Choroid plexus epithelial cell (primary cell): Measurements from ENCODE around the gene SLC35F2.
"Not testable (repeated sequence)": the region's sequence is repeated elsewhere in the genome, so short reads cannot be mapped to it uniquely, and the experiment has no call there.

Experiments used
- DNase-seq: peaks from one replicate; pipeline ENCODE4 v3.0.0-alpha.2; 2010; ENCODE audit warnings: low read depth
- H3K4me3 ChIP-seq: 2 replicates; pipeline ENCODE4 v1.5.1; 2011; ENCODE audit warnings: low read depth, mild to moderate bottlenecking, control low read depth, low read length, moderate library complexity
- TF ChIP-seq, protein P1 (sequence below): conservative IDR thresholded peaks from 2 replicates; pipeline ENCODE4 v1.5.1; 2011; ENCODE audit warnings: low read depth, mild to moderate bottlenecking, control low read depth, inconsistent platforms, low read length, moderate library complexity

The SLC35F2 gene

GRCh38 chr11:107836851-107837250 lies 21.7 kb downstream of the SLC35F2 start:
- H3K4me3 ChIP-seq, result no peak overlapping the region
- DNase-seq, result no peak
- TF ChIP-seq, protein P1, sequence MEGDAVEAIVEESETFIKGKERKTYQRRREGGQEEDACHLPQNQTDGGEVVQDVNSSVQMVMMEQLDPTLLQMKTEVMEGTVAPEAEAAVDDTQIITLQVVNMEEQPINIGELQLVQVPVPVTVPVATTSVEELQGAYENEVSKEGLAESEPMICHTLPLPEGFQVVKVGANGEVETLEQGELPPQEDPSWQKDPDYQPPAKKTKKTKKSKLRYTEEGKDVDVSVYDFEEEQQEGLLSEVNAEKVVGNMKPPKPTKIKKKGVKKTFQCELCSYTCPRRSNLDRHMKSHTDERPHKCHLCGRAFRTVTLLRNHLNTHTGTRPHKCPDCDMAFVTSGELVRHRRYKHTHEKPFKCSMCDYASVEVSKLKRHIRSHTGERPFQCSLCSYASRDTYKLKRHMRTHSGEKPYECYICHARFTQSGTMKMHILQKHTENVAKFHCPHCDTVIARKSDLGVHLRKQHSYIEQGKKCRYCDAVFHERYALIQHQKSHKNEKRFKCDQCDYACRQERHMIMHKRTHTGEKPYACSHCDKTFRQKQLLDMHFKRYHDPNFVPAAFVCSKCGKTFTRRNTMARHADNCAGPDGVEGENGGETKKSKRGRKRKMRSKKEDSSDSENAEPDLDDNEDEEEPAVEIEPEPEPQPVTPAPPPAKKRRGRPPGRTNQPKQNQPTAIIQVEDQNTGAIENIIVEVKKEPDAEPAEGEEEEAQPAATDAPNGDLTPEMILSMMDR, result no peak

- no peak for DNase-seq
- TF ChIP-seq, protein P1, result no peak
Measured at GRCh38 chr11:107834995-107835394, 23.6 kb downstream of the SLC35F2 start.

DNA sequence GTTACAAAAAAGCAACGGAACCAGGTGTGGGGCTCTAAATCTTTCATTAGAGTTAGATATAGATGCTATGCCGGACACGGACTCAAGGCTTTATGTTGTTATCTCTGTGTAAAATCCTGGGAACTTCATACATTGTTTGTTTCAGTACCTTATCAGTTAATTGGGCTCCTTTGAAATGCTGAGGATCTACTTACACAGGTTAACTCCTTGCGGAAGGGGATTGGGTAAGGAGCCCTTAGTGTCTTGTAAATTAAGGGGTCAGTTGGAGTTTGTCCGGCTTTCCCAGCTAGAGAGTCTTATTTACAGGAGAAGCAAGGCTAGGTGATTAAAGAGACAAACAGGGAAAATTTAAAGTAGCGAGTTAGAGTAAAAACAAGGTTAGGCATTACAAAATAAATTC lies 24.7 kb downstream of the SLC35F2 start:
- DNase-seq, H3K4me3 ChIP-seq: not testable (repeated sequence)

More at GRCh38 chr11:107834995-107835394, 23.6 kb downstream of the SLC35F2 start:
- H3K4me3 ChIP-seq, result no peak overlapping the region

DNA sequence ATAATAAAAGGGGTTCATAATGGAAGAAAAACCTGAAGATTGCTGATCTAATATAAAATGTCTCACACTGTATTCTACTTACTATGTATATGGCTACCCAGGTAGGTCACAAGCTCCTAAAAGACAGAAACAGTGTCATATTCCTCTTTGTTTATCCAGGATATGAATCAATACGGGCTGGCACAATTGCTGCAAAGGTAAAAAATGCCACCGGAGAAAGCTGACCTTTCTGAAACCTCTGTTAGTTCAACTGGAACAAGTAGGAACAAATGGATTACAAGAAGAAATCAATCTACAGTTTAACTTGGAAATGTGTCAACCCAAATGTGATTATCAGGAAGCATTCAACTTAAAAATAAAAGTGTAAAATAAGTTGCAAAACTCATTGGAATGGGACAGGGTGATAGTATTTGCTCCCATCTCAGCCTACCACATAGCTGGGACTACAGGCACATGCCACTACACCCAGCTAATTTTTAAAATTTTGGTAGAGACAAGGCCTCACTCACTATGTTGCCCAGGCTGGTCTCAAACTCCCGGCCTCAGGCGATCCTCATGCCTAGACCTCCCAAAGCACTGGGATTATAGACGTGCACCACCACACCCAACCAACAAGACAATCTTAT lies 27.6 kb downstream of the SLC35F2 start:
- TF ChIP-seq, protein P1, result no peak
- no peak for DNase-seq
- no peak overlapping the region for H3K4me3 ChIP-seq

GRCh38 chr11:107827041-107827440 lies 31.5 kb downstream of the SLC35F2 start:
- H3K4me3 ChIP-seq, result no peak overlapping the region
- TF ChIP-seq, protein P1, result no peak
- DNase-seq, result no peak

GRCh38 chr11:107825875-107826274 lies 32.7 kb downstream of the SLC35F2 start:
- TF ChIP-seq, protein P1, result no peak
- no peak overlapping the region for H3K4me3 ChIP-seq
- DNase-seq, result no peak

DNA sequence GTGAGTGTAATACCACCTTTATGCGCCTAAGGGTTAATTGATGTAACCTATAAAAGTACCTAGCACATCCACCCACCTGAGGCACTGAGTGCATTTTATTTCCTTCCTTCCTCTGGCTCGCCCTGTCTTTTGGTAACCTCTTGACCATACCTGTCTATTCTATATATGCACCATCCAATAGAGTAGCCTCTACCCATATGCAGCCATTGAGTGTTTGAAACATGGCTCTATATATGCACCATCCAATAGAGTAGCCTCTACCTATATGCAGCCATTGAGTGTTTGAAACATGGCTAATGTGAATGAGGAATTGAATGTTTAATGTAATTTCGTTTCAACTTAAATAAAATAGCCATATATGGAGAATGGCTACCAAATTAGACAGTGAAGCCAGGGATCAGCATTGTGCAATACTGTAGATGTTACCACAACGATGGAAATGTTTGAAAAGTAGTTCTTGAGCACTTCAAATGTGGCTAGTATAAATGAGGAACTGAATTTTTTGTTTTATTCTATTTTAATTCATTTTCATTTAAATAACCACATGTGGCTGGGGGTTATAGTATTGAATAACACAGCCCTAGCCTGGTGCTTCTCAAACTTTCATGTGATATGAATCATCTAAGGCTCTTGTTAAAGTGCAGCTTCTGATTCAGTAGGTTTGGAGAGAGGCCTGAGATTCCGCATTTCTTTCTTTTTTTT lies 33.8 kb downstream of the SLC35F2 start:
- TF ChIP-seq, protein P1, result no peak
- peak; percentile 13 for DNase-seq
- H3K4me3 ChIP-seq, result no peak overlapping the region
